Measurements from ENCODE around the gene COQ10B.
"Not testable (repeated sequence)": the region's sequence is repeated elsewhere in the genome, so short reads cannot be mapped to it uniquely, and the experiment has no call there.

COQ10B gene

DNA sequence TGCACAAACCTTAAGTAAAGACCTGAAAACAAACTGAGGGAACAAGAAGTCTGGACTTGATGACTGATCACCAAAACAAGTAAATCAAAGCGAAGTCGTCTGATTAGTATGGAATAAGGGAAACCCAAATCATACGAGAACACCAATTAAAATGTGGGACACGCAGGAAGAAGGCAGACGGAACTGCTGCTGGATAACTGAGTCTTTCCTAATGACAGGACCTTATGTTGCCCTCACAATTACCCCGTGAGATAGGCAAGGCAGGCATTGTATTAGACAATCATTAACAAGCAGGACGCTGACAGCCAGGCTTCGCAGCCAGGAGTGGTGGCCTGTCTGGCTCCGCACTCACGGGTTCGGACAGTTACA is 614 bp upstream of the COQ10B start:
- DNase-seq: no peak

GRCh38 chr2:197453914-197454398 is 604 bp downstream of the COQ10B start:
- no peak for DNase-seq

DNA sequence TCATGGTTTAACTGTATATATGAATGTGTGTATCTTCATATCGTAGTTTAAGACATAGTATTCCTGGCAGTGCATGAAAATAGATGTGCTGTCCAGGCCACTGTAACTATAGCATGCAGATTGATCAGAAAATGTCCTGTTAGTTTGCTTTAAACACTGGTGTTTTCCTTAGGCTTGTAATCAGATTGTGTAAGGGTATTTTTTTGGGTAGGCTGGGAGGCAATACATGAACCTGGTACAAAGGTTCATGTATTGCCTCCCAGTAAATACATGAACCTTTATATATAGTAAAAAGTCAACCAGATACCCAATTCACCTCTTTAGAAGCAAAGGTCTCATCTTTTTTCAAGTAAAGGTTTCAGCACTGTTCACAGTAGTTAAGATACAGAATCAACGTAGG is 1.6 kb downstream of the COQ10B start:
- no peak for DNase-seq

GRCh38 chr2:197455428-197455827 is 2.1 kb downstream of the COQ10B start:
- DNase-seq: no peak

- no peak for DNase-seq
Observed at GRCh38 chr2:197460649-197461048, 7.3 kb downstream of the COQ10B start.

DNA sequence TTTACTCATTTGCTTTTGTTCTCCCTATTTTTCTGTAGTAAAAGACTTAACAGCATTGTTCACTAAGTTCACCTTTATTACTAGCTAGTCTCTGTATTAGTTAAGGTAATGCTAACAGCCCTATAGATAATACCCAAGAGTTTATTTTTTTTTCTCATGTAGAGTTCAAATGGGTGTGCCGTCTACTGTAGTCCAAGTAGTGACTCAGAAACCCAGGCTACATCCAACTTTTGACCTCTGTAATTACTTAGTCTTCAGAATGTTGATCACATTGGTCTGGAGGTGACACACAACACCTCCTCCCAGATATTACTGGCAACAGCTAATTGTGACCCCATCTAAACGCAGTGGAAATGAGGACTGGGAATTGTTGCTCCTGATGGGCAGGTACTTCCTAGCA is 7.7 kb downstream of the COQ10B start:
- DNase-seq: no peak

GRCh38 chr2:197464175-197464574 is 10.8 kb downstream of the COQ10B start:
- DNase-seq: no peak

- DNase-seq: no peak
Observed at GRCh38 chr2:197472166-197472565, 18.8 kb downstream of the COQ10B start.

GRCh38 chr2:197477797-197478196 is 24.4 kb downstream of the COQ10B start:
- no peak for DNase-seq

- DNase-seq: no peak
Observed at GRCh38 chr2:197480165-197481036, 27.0 kb downstream of the COQ10B start.

DNA sequence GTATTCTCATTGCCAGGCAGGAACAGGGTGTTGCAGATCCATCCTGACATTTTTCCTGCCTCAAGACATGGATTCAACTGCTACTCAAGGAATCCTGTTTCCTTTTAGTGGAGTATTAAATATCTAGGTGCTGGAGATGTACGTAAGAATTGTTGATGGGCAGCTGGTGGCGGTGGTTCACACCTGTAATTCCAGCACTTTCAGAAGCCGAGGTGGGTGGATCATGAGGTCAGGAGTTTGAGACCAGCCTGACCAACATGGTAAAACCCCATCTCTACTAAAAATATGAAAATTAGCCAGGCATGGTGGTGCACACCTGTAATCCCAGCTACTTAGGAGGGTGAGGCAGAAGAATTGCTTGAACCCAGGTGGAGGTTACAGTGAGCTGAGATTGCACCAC is 30.9 kb downstream of the COQ10B start:
- not testable (repeated sequence) for DNase-seq

- DNase-seq: no peak
Observed at GRCh38 chr2:197486175-197486574, 32.8 kb downstream of the COQ10B start.

GRCh38 chr2:197487385-197487784 is 34.0 kb downstream of the COQ10B start:
- no peak for DNase-seq

DNA sequence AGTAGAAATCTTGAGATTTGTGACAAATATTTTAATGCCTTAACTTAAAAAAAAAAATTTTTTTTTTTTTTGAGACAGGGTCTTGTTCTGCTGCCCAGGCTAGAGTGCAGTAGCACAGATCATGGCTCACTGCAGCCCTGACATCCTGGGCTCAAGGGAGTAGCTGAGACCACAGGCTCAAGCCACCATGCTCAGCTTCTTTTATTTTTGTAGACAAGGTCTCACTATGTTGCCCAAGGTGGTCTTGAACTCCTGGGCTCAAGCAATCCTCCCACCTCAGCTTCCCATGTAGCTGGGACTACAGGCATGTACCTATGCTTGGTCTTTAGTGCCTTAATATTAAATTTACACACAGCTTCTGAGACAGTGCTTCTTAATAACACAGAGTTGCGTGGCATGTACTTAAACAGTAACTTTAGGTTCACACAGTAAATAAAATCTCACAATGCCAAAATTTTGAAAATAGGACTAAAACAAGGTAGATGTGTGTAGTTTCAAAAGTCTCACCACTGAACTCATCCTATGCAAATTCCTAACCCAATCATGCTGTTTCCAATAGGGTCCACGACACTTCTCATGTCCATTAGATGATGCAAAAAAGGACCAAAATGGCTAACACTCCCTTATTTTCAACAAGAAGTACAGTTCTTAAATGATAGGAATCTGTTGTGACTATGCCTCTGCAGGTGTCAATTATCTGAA is 42.2 kb downstream of the COQ10B start:
- no peak for DNase-seq

DNA sequence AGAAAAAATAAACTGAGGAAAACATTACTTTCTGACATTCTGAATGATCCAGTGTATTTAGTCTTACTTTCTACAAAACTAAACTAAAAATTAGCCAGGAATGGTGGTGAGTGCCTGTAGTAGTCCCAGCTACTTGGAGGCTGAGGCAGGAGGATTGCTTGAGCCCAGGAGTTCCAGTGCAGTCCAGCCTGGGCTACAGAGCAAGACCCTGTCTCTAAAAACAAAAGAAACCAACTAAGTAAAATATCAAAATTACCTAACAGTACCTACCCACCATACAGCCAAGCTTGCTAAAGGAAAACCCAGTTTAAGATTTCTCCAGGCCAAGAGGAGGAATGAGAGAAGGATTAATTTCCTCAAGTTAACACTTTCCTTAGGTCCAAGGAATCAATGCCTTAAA is 43.3 kb downstream of the COQ10B start:
- DNase-seq: no peak

DNA sequence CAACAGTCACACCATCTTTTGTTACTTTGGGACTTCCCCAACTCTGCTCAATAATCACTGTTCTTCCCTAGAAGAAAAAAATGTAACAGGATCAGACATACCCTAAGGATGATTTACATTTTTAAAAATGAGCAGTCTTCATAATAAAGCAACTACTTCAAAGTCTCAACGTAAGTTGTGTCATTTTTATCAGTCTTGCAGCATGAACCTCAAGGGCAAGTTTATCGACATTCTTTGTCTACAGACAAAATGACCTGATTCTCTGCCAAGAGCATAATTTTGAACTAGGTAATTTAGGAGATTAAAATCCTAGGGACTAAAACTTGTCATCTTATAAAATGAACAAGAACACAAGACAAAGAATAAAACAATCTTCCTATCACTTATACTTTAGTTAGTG is 44.0 kb downstream of the COQ10B start:
- DNase-seq: no peak

GRCh38 chr2:197498235-197498936 is 45.0 kb downstream of the COQ10B start:
- DNase-seq: no peak

- peak; percentile 54 for DNase-seq
Observed at GRCh38 chr2:197498937-197499593, 45.7 kb downstream of the COQ10B start.

DNA sequence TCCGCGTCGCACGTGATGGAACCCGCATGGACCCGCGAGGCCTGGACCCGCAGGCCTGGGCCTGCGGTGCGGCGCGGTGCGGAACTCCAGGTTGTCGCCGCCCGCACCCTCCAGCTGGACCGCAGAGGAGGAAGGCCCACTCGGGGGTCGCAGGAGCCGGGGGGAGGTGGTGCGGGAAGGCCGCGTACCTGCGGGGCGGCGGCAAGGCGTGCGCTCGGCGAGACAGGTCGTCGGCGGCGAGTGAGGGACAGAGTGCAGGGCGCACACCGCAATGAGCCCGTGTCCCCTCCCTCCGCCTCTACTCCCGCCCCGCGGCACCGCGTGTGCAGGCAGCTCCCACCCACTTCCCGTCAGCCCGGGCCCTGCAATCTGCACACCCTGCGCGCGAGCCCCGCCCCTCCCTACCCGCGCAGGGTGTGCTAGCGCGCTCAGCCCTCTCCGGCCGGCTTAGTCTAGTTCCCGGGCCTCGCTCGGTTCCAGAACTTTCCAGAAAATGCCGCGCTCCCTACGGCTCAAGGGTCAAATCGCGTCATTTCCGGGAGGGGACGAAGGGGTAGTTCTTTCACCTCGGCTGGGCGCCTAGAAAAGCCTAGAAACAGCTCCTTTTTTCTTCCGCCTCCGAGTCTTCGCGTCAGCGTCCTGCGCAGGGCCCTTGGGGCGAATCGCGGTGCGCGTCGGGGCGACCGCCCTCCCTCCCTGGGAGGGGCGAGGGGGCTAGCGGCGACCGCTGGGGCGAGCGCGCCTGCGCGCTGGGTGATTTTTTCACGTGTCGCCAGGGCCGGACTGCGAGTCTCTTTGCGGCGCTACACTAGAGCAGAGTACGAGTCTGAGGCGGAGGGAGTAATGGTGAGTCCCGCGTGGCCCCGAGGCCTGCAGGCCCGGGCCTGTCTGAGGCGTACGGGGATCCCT is 46.5 kb downstream of the COQ10B start, which contains the start of the genes HSPD1 and HSPE1:
Gene HSPD1 (minus strand): TSS at position 247 of the 909 bp plus-strand sequence. CDS start 992 bp downstream, outside the sequence.
Gene HSPE1 (plus strand): TSS at position 786 of the 909 bp plus-strand sequence. CDS start 58 bp downstream, at position 844.
- peak; percentile 99 for DNase-seq

- DNase-seq: no peak
Observed at GRCh38 chr2:197500503-197501131, 47.3 kb downstream of the COQ10B start.

GRCh38 chr2:197502201-197502600 is 48.8 kb downstream of the COQ10B start:
- DNase-seq: no peak
